HL-60 (cell line): ENCODE results near the gene AMPD3.

Source experiments
- SPI1 ChIP-seq: IDR thresholded peaks from 2 replicates; pipeline ENCODE4 v1.6.1; 2012; ENCODE audit warnings: low read depth, mild to moderate bottlenecking, borderline replicate concordance
- TF ChIP-seq, protein P1 (sequence below): IDR thresholded peaks from one replicate; pipeline ENCODE4 v1.5.1; 2011; ENCODE audit warnings: low read length, control low read depth, inconsistent platforms; ENCODE audit not compliant: insufficient read depth

GRCh38 chr11:10551290-10551592 is 96.2 kb downstream of the AMPD3 start:
- TF ChIP-seq, protein P1, sequence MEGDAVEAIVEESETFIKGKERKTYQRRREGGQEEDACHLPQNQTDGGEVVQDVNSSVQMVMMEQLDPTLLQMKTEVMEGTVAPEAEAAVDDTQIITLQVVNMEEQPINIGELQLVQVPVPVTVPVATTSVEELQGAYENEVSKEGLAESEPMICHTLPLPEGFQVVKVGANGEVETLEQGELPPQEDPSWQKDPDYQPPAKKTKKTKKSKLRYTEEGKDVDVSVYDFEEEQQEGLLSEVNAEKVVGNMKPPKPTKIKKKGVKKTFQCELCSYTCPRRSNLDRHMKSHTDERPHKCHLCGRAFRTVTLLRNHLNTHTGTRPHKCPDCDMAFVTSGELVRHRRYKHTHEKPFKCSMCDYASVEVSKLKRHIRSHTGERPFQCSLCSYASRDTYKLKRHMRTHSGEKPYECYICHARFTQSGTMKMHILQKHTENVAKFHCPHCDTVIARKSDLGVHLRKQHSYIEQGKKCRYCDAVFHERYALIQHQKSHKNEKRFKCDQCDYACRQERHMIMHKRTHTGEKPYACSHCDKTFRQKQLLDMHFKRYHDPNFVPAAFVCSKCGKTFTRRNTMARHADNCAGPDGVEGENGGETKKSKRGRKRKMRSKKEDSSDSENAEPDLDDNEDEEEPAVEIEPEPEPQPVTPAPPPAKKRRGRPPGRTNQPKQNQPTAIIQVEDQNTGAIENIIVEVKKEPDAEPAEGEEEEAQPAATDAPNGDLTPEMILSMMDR, result no peak
- TF ChIP-seq SPI1, result no peak
